HG03469 (cell line): ENCODE results near the gene RNLS.

Experiments
- ATAC-seq: cut with Tn5 transposase; IDR thresholded peaks from one replicate; pipeline ENCODE4 v1.9.1; 2021; ENCODE audit warnings: mild to moderate bottlenecking, moderate library complexity, moderate number of reproducible peaks; ENCODE audit not compliant: unreplicated experiment

RNLS gene

DNA sequence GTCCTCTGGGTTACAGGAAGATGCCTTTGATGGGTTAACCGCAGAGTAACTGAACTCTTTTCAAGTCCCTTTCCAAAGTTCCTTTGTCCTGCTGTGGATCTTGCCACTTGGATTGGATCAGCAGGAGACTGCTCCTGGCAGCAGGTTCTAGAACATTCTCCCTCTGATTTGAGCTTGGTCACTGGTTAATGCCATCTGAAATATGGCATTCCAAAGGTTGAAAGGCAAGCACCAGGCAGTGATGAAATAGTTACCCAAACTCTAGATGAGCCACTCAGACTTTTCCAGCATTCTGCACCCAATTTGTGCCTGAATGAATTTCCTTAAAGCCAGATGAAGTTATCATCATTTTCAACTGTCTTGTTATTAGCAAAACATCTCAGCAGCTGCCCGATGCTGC lies 343.9 kb downstream of the RNLS start:
- ATAC-seq: no peak

DNA sequence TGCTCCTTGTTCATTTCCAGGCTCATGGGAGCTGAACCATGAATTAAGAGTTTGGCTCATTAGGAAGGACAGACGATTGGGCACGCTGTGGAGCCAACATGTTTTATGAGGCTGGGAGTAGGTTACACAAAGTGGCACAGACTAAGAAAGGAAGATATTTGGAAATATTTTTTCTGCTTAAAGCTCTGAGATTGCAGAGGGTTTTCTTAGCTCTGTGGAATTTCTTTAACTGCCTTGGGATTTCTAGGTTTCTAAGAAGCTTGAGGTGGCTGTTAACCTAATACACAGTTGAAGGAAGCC lies 344.6 kb downstream of the RNLS start:
- no peak for ATAC-seq

DNA sequence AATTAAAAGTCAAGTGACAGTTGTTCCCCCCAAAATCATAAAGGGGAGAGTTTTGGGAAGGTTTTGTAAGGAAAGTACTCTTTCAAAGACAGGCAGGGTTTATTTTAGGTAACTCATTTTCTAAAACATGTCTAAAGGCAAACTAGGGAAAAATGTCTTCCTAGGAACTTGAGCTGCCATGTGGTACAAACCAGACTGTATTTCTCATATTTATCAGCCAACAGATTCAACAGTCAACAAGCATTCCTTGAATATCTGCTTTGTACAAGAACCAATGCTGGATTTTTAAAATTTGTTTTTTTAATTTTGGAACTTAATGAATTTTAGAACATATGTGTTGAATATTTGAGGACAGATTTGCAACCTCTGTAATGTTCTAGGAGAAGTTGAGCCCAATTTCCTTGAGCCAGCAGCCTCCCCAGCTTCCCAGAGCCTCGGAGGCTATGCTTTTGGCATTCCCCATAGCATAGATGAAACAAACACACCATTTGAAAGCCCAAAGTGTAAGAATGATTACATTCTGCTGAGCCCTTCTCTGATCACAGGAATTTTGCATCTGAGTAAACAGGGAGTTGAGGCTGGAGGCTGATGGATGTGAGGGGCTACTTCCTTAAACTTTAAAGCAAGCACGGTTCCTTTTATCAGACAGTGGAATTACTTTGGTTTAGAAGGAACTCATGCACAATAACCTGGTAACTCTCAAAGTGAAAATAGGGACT lies 345.1 kb downstream of the RNLS start:
- ATAC-seq: no peak

DNA sequence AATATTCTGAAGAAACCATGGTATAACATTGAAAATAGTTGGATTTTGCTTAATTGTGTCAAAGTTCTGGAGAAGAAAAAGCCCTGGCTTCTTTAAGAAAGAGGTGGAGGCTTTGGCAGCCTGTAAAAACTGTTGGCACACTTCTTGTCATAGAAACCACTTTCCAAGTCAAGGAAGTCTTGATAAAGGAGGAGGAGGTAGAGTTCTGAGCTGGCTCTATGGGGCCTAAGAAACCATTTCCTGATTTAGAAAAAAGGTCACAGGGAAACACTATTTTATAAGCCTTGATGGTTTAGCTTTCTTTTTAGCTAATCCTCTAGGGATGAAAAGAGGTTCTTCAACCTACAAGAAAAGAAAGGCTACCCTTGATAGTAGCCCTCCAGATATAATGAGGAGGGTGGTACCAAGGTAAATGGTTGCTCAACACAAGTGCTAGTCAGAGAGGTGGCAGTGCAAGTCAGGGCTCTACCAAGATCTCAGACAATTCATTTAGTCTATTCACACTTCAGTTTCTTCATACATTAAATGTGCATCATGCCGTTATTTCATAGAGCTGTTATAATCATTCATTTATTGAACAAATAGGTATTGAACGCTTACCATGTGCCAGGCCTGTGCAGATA lies 346.9 kb downstream of the RNLS start:
- no peak for ATAC-seq

DNA sequence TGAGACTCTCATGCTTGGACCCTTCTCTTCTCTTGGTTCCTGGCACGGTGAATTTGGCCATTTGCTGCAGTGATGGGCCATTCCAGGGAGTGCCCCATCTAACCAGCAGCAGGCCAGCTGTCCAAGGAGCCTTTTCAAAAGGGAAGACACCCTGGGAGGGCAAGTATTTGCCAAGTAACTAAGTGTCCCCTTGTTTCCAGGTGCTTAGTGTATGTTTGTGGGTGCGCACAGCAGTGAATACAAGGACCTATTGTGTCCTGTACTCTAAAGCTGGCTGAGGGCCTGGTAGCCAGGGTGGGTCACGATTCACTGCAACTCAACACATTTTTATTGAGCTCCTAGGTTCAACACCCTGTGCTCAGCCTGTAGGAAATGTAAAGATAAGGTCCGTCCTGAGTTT lies 348.8 kb downstream of the RNLS start:
- no peak for ATAC-seq

DNA sequence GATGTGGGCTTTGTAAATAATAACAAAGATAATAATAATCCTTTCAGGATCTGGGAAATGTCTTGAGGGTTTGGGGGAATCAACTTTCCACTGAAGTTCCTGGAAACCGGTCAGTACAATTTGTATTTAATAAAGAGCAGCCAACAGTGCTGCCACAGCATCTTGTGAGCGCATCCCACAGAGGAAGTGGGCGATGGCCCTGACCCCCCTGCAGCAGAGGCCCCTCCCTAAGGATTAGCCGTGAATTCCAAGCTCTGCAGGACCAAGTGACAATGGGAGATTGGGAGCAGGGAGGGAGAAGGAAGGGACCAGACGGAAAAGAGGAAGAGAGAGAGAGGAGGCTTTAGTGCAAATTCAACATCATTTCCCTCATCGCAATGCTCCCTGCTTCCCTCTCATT lies 349.2 kb downstream of the RNLS start:
- no peak for ATAC-seq

DNA sequence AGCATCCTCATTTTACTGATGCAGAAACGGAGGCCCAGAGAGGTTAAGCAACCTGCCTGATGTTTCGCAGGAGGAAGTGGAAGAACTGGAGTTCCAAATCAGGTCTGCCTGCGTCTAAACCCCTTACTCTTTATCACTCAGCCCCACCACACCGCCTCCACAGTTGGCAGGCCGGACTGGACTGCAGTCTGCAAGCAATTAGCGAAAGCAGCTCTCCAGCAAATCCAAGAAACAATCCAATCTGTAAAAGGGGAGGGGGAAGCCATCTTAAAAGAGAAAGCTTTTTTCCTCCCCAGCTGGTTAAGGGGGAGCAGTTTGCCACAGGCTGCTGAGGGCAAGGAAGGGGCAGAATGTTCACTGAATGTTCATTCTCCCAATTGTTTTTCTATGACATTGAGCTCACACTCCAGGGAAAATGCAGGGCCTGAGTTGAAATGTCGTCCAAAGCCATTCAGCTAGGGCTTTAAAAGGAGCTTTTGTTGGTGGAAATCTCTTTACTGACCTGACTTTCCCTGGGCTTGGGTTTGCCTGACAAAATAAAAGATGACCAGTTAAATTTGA lies 350.1 kb downstream of the RNLS start:
- no peak for ATAC-seq

DNA sequence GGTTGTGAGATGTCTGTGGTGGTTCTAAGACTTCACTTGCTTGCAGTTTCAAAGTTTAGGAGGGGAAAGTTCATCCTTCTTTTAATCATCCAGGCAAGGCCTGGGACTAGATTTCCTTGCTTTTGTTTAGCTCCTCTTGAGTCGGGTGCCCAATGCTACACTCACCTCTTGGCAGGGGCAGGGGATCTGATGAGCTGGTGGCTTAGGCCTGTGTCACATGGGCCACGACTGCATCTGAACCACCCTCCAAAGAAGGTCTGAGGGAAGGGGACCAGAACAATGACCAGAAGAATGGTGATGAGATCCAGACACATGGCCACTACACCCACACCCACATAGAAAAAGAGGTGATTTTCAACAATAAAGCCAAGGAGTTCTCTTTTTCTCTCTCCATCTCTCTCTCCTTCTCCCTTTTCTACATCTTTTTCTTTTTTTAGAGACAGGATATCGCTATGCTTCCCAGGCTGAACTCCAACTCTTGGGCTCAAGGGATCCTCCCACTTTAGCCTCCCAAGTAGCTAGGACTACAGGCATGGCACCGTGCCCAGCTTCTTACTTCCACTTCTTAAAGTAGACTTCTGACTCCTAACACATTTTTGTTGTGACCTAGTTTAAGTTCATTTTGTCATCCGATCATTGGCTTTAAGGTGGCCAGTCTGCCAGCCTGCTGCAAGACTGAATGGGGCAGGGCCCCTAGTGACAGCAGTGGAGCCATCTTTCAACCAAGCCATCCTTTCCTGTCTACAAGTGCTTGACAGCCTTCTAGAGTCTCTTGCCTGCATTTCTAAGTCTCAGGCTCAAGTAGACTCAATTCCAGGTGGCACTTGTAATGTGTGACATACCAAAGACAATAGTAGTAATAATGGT lies 350.9 kb downstream of the RNLS start:
- no peak for ATAC-seq

DNA sequence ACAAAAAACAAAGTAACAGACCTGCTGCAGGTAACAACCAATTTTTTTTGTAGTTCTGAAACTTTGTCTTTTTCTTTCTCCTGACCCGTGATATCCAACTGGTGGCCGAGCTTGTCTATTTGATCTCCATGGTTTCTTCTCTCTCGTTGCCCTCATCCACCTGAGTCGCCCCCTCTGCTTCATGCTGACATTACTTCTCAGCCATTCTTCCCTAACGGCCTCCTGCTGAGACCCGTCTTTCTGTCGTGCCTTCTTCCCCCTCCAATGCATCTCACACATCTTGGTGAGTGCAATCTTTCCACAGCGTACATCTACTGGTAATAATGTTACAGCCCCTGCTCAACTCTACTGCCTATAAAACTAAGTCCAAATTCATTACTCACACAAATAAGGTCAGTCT lies 352.9 kb downstream of the RNLS start:
- no peak for ATAC-seq

DNA sequence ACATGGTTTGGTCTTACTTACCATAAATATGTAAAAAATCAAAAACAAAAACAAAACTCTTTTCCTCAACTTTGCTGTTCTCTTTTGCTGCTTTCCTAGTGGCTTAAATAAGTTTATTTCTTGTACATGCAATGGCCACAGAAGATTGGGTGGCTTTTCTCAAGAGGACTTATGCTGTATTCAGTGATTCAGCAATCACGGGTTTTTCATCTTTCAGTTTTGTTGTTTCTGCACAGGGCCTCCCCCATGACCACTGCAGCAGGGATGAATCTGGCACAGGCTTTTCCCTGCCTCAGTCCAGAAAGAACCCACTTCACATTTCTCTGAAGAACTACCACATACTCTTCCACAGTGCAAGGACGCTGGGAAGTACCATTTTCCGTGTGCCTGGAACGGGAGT lies 355.0 kb downstream of the RNLS start:
- no peak for ATAC-seq

DNA sequence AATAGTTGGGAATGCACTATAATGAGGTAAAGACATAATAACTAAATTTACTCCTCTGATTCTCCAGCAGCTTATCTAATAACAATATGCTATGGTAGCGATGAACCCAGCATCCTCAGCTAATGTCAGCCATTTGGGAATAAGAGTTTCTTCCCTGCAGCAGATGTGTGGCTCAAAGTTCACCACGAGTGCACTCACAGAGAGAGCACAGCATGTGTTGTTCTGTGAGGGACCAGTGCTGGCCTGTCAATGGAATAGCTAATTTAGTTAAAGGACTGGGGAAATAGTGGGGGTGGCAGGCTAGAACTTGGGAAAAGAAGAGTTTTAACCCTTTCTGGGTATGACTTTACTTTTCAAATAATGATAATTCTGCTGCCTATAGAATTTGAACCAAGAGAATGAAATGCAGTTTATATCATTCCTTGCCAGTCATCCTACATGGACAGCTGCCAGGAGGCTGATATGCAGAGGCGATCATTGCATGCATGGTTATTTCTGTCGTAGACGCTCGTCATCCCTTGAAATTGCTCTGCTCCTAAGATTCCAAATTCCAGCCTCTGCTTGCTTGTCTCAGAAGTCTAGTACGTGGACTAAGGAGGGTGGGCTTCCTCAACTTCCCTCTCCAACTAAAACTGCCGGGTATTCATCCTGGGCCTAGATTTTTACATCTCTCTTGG lies 355.6 kb downstream of the RNLS start:
- ATAC-seq: no peak

DNA sequence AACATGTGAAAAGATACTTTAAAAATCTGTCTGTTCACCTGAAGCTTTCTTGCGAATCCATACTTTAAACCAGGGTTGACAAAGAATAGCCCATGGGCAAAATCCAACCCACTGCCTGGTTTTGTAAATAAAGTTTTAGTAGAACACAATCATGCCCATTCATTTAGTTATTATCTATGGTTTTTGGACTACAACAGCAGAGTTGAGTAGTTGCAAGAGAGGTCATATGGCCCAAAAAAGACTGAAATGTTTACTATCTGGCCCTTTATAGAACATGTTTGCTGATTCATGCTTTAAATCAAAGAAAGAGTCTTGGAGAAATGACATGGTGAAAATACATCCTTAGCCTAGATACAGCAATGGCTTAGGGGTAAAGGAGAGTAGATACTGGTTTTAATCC lies 356.2 kb downstream of the RNLS start:
- ATAC-seq: no peak

DNA sequence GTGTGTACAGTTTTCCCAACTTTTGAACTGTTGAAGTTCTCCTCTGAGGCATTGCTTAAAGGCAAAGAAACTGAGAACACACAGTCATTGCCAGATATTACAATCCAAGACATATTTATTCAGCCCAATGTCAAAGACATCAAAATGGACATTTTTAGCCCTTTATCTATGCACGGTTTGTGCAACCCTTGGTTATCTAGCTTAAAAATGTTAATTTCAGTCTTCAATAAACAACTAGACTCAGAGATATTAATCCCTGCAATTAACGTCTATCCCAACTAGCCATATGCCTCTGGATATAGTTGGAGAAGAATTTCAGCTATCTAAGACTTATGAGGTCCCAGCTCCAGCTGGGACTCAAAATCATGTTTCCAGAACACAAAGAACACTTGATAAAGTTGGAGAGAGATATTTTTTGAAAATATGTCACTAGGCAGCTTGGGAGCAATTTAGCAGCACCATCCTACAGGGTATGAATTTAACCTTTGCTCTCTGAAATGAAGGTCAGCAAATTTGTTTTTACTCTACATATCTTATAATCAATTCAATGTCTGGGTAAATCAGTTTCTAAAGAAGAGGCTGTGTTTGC lies 357.0 kb downstream of the RNLS start:
- no peak for ATAC-seq
